T-helper 9 cell (primary cell): ENCODE measurements around the gene MERTK.
"Not testable (repeated sequence)": the region's sequence is repeated elsewhere in the genome, so short reads cannot be mapped to it uniquely, and the experiment has no call there.

Source experiments
- DNase-seq: peaks from one replicate; pipeline ENCODE4 v3.0.0-alpha.2; 2020

Gene MERTK

GRCh38 chr2:111946294-111947114 lies 48.1 kb downstream of the MERTK start:
- no peak for DNase-seq

GRCh38 chr2:111947219-111947618 lies 48.8 kb downstream of the MERTK start:
- no peak for DNase-seq

GRCh38 chr2:111948832-111949231 lies 50.4 kb downstream of the MERTK start:
- no peak for DNase-seq

- no peak for DNase-seq
Observed at GRCh38 chr2:111950236-111950635, 51.8 kb downstream of the MERTK start.

- no peak for DNase-seq
Observed at GRCh38 chr2:111951486-111951885, 53.1 kb downstream of the MERTK start.

- DNase-seq: no peak
Observed at GRCh38 chr2:111952871-111953452, 54.6 kb downstream of the MERTK start.

- no peak for DNase-seq
Observed at GRCh38 chr2:111954602-111955332, 56.4 kb downstream of the MERTK start.

GRCh38 chr2:111957872-111958354 lies 59.5 kb downstream of the MERTK start:
- DNase-seq: no peak

GRCh38 chr2:111958901-111959300 lies 60.5 kb downstream of the MERTK start:
- DNase-seq: no peak

GRCh38 chr2:111961663-111962062 lies 63.3 kb downstream of the MERTK start:
- no peak for DNase-seq

- DNase-seq: not testable (repeated sequence)
Observed at GRCh38 chr2:111963086-111963485, 64.7 kb downstream of the MERTK start.

GRCh38 chr2:111963508-111963907 lies 65.1 kb downstream of the MERTK start:
- not testable (repeated sequence) for DNase-seq

- no peak for DNase-seq
Observed at GRCh38 chr2:111965062-111965461, 66.7 kb downstream of the MERTK start.

GRCh38 chr2:111966241-111966640 lies 67.8 kb downstream of the MERTK start:
- no peak for DNase-seq

- DNase-seq: no peak
Observed at GRCh38 chr2:111967018-111967417, 68.6 kb downstream of the MERTK start.

GRCh38 chr2:111970453-111970852 lies 72.0 kb downstream of the MERTK start:
- no peak for DNase-seq

GRCh38 chr2:111972955-111973565 lies 74.7 kb downstream of the MERTK start:
- DNase-seq: no peak

GRCh38 chr2:111973701-111974100 lies 75.3 kb downstream of the MERTK start:
- no peak for DNase-seq

- DNase-seq: no peak
Observed at GRCh38 chr2:111975053-111975552, 76.7 kb downstream of the MERTK start.

GRCh38 chr2:111975819-111976218 lies 77.4 kb downstream of the MERTK start:
- no peak for DNase-seq

- DNase-seq: no peak
Observed at GRCh38 chr2:111977240-111977639, 78.8 kb downstream of the MERTK start.

- DNase-seq: no peak
Observed at GRCh38 chr2:111978452-111979170, 80.2 kb downstream of the MERTK start.
